Endothelial cell of umbilical vein (primary cell): ENCODE measurements around the gene CABLES1. TPM values are rescaled to one million over a fixed set of nuclear protein-coding genes. Genes with fewer than 3 reads are reported as not detected.
A peak's percentile ranks its signal among the peaks of the same experiment; 100 is the strongest.

Source experiments
- BruUV-seq: library from RNA; stranded (reverse); fragments of 400-500 nt; replicated peaks from 2 replicates; lab custom pipeline; 2021; lab: Mats Ljungman, UMichigan
- CTCF ChIA-PET: fragments of 300-600, 350-600 bp; sonication (Branson Sonifier 250); formaldehyde crosslinking; loops from one replicate; lab custom pipeline; 2021; ENCODE audit warnings: antibody characterized with exemption, inconsistent platforms; lab: Charles Lee
- POLR2A ChIA-PET: fragments of 300-600, 350-600 bp; sonication (Branson Sonifier 250); formaldehyde crosslinking; loops from one replicate; lab custom pipeline; 2021; ENCODE audit warnings: antibody characterized with exemption, inconsistent platforms; lab: Charles Lee
- DNase-seq: peaks from one replicate; pipeline ENCODE4 v3.0.0-alpha.2; 2011; ENCODE audit warnings: low read depth, low spot score
- FAIRE-seq: peaks from 2 replicates; lab custom pipeline; 2011; peaks lifted over from hg19 to GRCh38; lab: Jason Lieb, UNC
- H2AFZ ChIP-seq: 2 replicates; pipeline ENCODE4 v1.6.0; 2012; ENCODE audit warnings: low read depth, low read length, control low read depth, inconsistent platforms
- H3K27ac ChIP-seq: 2 replicates; pipeline ENCODE4 v1.5.1; 2011; ENCODE audit warnings: low read depth, mild to moderate bottlenecking, control low read depth, low read length, moderate library complexity; ENCODE audit not compliant: insufficient read depth
- H3K27me3 ChIP-seq, 2 experiments: 2 replicates each; pipeline versions ENCODE4 v1.6.0 to v1.6.1; 2011; ENCODE audit warnings: low read length in 2 of 2, mixed read lengths in 1 of 2; ENCODE audit not compliant: control insufficient read depth in 2 of 2, insufficient read depth in 2 of 2
- H3K36me3 ChIP-seq, 2 experiments: 2 replicates in 1 of 2; 3 replicates in 1 of 2; pipeline ENCODE4 v1.5.1; 2011; ENCODE audit warnings: low read length in 2 of 2, mild to moderate bottlenecking in 1 of 2, moderate library complexity in 1 of 2; ENCODE audit not compliant: control insufficient read depth in 2 of 2, insufficient read depth in 2 of 2; ENCODE audit errors: extremely low read depth in 1 of 2
- H3K4me1 ChIP-seq: 3 replicates; pipeline ENCODE4 v1.5.1; 2011; ENCODE audit warnings: mild to moderate bottlenecking, low read length; ENCODE audit not compliant: control insufficient read depth, insufficient read depth; ENCODE audit errors: extremely low read depth
- H3K4me2 ChIP-seq: 2 replicates; pipeline ENCODE4 v1.6.1; 2011; ENCODE audit warnings: low read length, control low read depth, mixed read lengths; ENCODE audit not compliant: insufficient read depth
- H3K4me3 ChIP-seq, 3 experiments: fragments of 200-600 bp in 1 of 3; sonication (generic), shearing (Covaris generic) in 1 of 3; replicated peaks in 1 of 3; 2 replicates each; pipeline ENCODE4 v1.5.1; 2011 to 2016; ENCODE audit warnings: control low read depth in 3 of 3, low read length in 3 of 3, mild to moderate bottlenecking in 2 of 3, inconsistent platforms in 1 of 3, low read depth in 1 of 3, moderate library complexity in 1 of 3; ENCODE audit not compliant: insufficient read depth in 1 of 3
- H3K79me2 ChIP-seq: 2 replicates; pipeline ENCODE4 v1.6.0; 2012; ENCODE audit warnings: low read length, inconsistent platforms; ENCODE audit not compliant: control insufficient read depth, insufficient read depth
- H3K9ac ChIP-seq: replicated peaks from 2 replicates; pipeline ENCODE3; 2011; ENCODE audit warnings: low read length, control low read depth; ENCODE audit not compliant: insufficient read depth; ENCODE audit errors: extremely low read depth
- H3K9me1 ChIP-seq: replicated peaks from 3 replicates; pipeline ENCODE4 v1.6.0; 2011; ENCODE audit warnings: mild to moderate bottlenecking, low read length; ENCODE audit not compliant: control insufficient read depth, insufficient read depth; ENCODE audit errors: extremely low read depth
- H3K9me3 ChIP-seq: replicated peaks from 2 replicates; pipeline ENCODE4 v1.5.1; 2012; ENCODE audit warnings: low read length, inconsistent platforms; ENCODE audit not compliant: control insufficient read depth, insufficient read depth
- H4K20me1 ChIP-seq: replicated peaks from 2 replicates; pipeline ENCODE3; 2011; ENCODE audit warnings: mild to moderate bottlenecking, low read length; ENCODE audit not compliant: control insufficient read depth, insufficient read depth; ENCODE audit errors: extremely low read depth
- CTCF ChIP-seq, 2 donors: IDR thresholded peaks; 1 replicate in 1 of 2; 2 replicates in 1 of 2; pipeline ENCODE4 v1.5.1; 2011; ENCODE audit warnings: low read length in 2 of 2, mild to moderate bottlenecking in 2 of 2, moderate library complexity in 2 of 2, control low read depth in 1 of 2, inconsistent platforms in 1 of 2, low read depth in 1 of 2; ENCODE audit not compliant: insufficient read depth in 1 of 2; ENCODE audit errors: extremely low read depth in 1 of 2
- EZH2 ChIP-seq: IDR thresholded peaks from 2 replicates; pipeline ENCODE4 v1.6.1; 2012; ENCODE audit warnings: borderline replicate concordance, low read depth, mild to moderate bottlenecking, moderate library complexity, low read length, inconsistent platforms; ENCODE audit not compliant: severe bottlenecking
- FOS ChIP-seq: IDR thresholded peaks from 2 replicates; pipeline ENCODE4 v1.6.1; 2011; ENCODE audit warnings: mild to moderate bottlenecking, low read length, moderate library complexity, borderline replicate concordance; ENCODE audit not compliant: insufficient read depth
- GATA2 ChIP-seq: IDR thresholded peaks from 2 replicates; pipeline ENCODE4 v1.7.0; 2011; ENCODE audit warnings: low read depth, mild to moderate bottlenecking, moderate library complexity, mixed read lengths, low read length; ENCODE audit not compliant: insufficient read length, insufficient read depth
- JUN ChIP-seq: IDR thresholded peaks from 2 replicates; pipeline ENCODE4 v1.6.1; 2011; ENCODE audit warnings: borderline replicate concordance, low read depth; ENCODE audit not compliant: insufficient read length, insufficient read depth
- MYC ChIP-seq: IDR thresholded peaks from one replicate; pipeline ENCODE4 v1.6.1; 2011; ENCODE audit warnings: mild to moderate bottlenecking, low read depth, low read length
- POLR2A ChIP-seq: IDR thresholded peaks from 2 replicates; pipeline ENCODE4 v1.6.1; 2012; ENCODE audit warnings: low read depth, mild to moderate bottlenecking, control low read depth, low read length
- POLR2AphosphoS5 ChIP-seq: IDR thresholded peaks from 2 replicates; pipeline ENCODE4 v1.6.1; 2012; ENCODE audit warnings: low read depth, mild to moderate bottlenecking, control low read depth, low read length, moderate library complexity; ENCODE audit not compliant: insufficient read depth
- dilution Hi-C: fragments of 300-500 bp; cut with MboI; formaldehyde crosslinking; loops from one replicate; pipeline ENCODE4 v1.15.0; 2019; ENCODE audit warnings: low sequenced_read_pairs; ENCODE audit not compliant: extremely low pct_ligation_motif_present
- intact Hi-C: fragments of 100-400 bp; cut with micrococcal nuclease; formaldehyde crosslinking; loops from one replicate; pipeline ENCODE4 v1.10.0; 2022
- polyA plus RNA-seq, 4 experiments: library from polyadenylated mRNA; depleted of rRNA in 3 of 4; stranded (reverse) in 3 of 4; unstranded in 1 of 4; fragments of >200 nt; gene quantifications; 2 replicates each; pipeline versions ENCODE4 v1.2.1 to v1.2.3, GENCODE V29; 2011 to 2012; ENCODE audit warnings: missing spikeins in 1 of 4
- total RNA-seq: library from RNA; stranded (reverse); gene quantifications from 2 replicates; pipeline ENCODE4 v1.2.3, GENCODE V29; 2021
- TF ChIP-seq, protein P1 (sequence below): IDR thresholded peaks from 2 replicates; pipeline ENCODE4 v1.6.1; 2011; ENCODE audit not compliant: insufficient read depth, insufficient read length

Gene CABLES1
- total and polyA plus RNA-seq, 2 donors (not counting 3 experiments of a cell fraction or from before 2014, with no cell fraction given): 40.2 to 71.1 TPM

DNA sequence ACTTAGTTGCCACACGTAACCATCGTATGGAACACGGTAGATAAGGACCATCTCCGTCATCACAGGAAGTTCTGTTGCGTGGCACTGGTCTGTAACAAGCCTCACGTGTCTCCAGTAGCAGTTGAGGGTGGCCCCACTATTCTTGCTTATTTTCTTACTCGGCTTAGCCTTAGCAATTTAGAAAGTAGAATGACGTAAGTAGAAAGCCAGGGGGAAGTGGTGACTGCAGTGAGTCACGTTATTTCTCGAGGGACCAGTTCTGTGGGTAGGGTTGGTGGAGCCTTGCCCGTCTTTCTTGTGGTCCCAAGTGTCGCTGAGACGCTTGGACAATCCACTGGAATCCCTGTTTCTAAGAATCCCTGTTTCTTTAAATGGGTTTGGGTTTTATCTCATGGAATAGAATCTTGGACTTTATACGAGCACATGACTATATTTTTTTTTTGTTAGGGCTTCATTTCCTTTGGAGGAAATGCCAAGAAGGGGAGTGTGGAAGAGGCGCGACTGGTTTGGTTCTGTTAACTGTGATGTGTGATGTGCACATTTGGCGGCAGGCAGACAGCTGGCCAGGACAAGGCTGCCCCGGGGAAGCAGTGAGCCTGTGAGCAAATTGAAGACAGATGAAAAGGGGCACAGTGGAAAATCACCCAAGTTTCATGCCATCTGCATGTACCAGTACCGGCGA lies 96.2 kb downstream of the CABLES1 start:
- TSS peak; percentile 65 for BruUV-seq
- ChIA-PET CTCF (interaction anchor here (0.9 to 1.2 kb wide), 2 partner anchors 25 to 100 kb away, joined by 3 to 4 read pairs; no protein-coding TSS in a partner anchor), POLR2A (interaction anchor here (0.6 kb wide), 1 partner anchor 27 kb away, joined by 5 read pairs; no protein-coding TSS in a partner anchor)
- H3K9me3 ChIP-seq: no peaks in the 10 kb centered on the region
- dilution Hi-C loops (no loop called here), intact Hi-C loops (loop anchor here (1.0 to 10.0 kb wide), 5 partner anchors 29 to 197 kb away; no protein-coding TSS in a partner anchor)
- FAIRE-seq: peak; percentile 89
- no peaks in the 10 kb centered on the region for H3K9me1 ChIP-seq
- peak overlapping the region; percentile 90 for H3K27ac ChIP-seq
- H3K27me3 ChIP-seq: no peaks in the 10 kb centered on the region
- peak overlapping the region; percentile 59 for H3K9ac ChIP-seq
- no peak overlapping the region for H3K4me3 ChIP-seq
- H3K36me3 ChIP-seq: peaks cover 4 to 23% of the 10 kb centered on the region in 2 experiments
- TF ChIP-seq CTCF (IDR thresholded peaks at IDR 0.05; ENCODE audit: extremely low read depth in 1 of 2, insufficient read depth in 1 of 2, low read depth in 1 of 2, low read length in 2 of 2): no peak
- peak; percentile 95 for TF ChIP-seq JUN
- peak; percentile 27 for TF ChIP-seq POLR2A
- TF ChIP-seq, protein P1, sequence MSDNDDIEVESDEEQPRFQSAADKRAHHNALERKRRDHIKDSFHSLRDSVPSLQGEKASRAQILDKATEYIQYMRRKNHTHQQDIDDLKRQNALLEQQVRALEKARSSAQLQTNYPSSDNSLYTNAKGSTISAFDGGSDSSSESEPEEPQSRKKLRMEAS: peak; percentile 82
- peak; percentile 16 for TF ChIP-seq MYC
- peak; percentile 85 for TF ChIP-seq FOS
- peak; percentile 74 for TF ChIP-seq POLR2AphosphoS5
- TF ChIP-seq EZH2: no peak
- peak; percentile 46 for TF ChIP-seq GATA2
- peak overlapping the region; percentile 23 for H3K4me2 ChIP-seq
- no peaks in the 10 kb centered on the region for H3K79me2 ChIP-seq
- no peak overlapping the region for H2AFZ ChIP-seq
- no peaks in the 10 kb centered on the region for H4K20me1 ChIP-seq
- peaks cover 50% of the 10 kb centered on the region for H3K4me1 ChIP-seq
- DNase-seq: peak; percentile 97
